Loucy (cell line): Measurements from ENCODE around the gene RBM20.

Source experiments
- H2AFZ ChIP-seq: fragments of 200-600 bp; sonication (generic); 2 replicates; pipeline ENCODE4 v1.6.0; 2016; ENCODE audit warnings: antibody characterized with exemption, mild to moderate bottlenecking, low read length, moderate library complexity
- H3F3A ChIP-seq: fragments of 200-600 bp; 2 replicates; pipeline ENCODE4 v1.6.0; 2016; ENCODE audit warnings: antibody characterized with exemption, low read depth, mild to moderate bottlenecking
- H3K27me3 ChIP-seq: fragments of 200-600 bp; sonication (generic); 2 replicates; pipeline ENCODE4 v1.6.1; 2014; ENCODE audit warnings: low read length, mild to moderate bottlenecking; ENCODE audit not compliant: insufficient read depth, poor library complexity, severe bottlenecking
- H3K36me3 ChIP-seq: fragments of 200-600 bp; sonication (generic); 2 replicates; pipeline ENCODE4 v1.6.1; 2016; ENCODE audit warnings: low read length; ENCODE audit not compliant: insufficient read depth
- H3K4me1 ChIP-seq: fragments of 200-600 bp; sonication (generic); 2 replicates; pipeline ENCODE4 v1.5.1; 2014; ENCODE audit warnings: low read length, mild to moderate bottlenecking; ENCODE audit not compliant: insufficient read depth, poor library complexity, severe bottlenecking
- H3K4me2 ChIP-seq: fragments of 200-600 bp; sonication (generic); 2 replicates; pipeline ENCODE4 v1.6.0; 2014; ENCODE audit warnings: antibody characterized with exemption, low read length, low read depth, mild to moderate bottlenecking; ENCODE audit not compliant: poor library complexity, severe bottlenecking
- H3K4me3 ChIP-seq: fragments of 200-600 bp; sonication (generic); 2 replicates; pipeline ENCODE4 v1.5.1; 2014; ENCODE audit warnings: low read length, mild to moderate bottlenecking, mixed read lengths; ENCODE audit not compliant: poor library complexity, severe bottlenecking
- H3K79me2 ChIP-seq: fragments of 200-600 bp; sonication (generic); 2 replicates; pipeline ENCODE4 v1.6.1; 2014; ENCODE audit warnings: low read length; ENCODE audit not compliant: insufficient read depth
- H3K9ac ChIP-seq: fragments of 200-600 bp; sonication (generic); 2 replicates; pipeline ENCODE4 v1.6.0; 2014; ENCODE audit warnings: mild to moderate bottlenecking, low read depth, low read length, moderate library complexity; ENCODE audit not compliant: poor library complexity, severe bottlenecking
- H3K9me2 ChIP-seq: fragments of 200-600 bp; sonication (generic); replicated peaks from 2 replicates; pipeline ENCODE4 v1.6.1; 2016; ENCODE audit warnings: low read depth, low read length, mixed read lengths
- H3K9me3 ChIP-seq: fragments of 200-600 bp; sonication (generic); 2 replicates; pipeline ENCODE4 v1.6.1; 2014; ENCODE audit warnings: mild to moderate bottlenecking, antibody characterized with exemption, low read length, low read depth; ENCODE audit not compliant: insufficient read depth
- H4K20me1 ChIP-seq: fragments of 200-600 bp; sonication (generic); 2 replicates; pipeline ENCODE4 v1.6.0; 2014; ENCODE audit warnings: antibody characterized with exemption, low read length, mild to moderate bottlenecking; ENCODE audit not compliant: insufficient read depth, poor library complexity, severe bottlenecking
- CTCF ChIP-seq: fragments of 200-600 bp; sonication (generic); conservative IDR thresholded peaks from 2 replicates; pipeline ENCODE4 v1.5.1; 2014; ENCODE audit warnings: mild to moderate bottlenecking, antibody characterized with exemption, low read length
- EZH2phosphoT487 ChIP-seq: fragments of 200-600 bp; IDR thresholded peaks from 2 replicates; pipeline ENCODE4 v1.6.1; 2018; ENCODE audit warnings: antibody characterized with exemption, mild to moderate bottlenecking, moderate library complexity, borderline replicate concordance

Gene RBM20

GRCh38 chr10:110805292-110805691 lies 161.2 kb downstream of the RBM20 start:
- Histone ChIP-seq H3K4me2 (no peak overlapping the region), H3K9ac (no peak overlapping the region), H4K20me1 (no peaks in the 10 kb centered on the region), H2AFZ (no peak overlapping the region), H3F3A (no peaks in the 10 kb centered on the region), H3K4me1 (peaks cover 12% of the 10 kb centered on the region), H3K4me3 (no peak overlapping the region), H3K79me2 (no peaks in the 10 kb centered on the region), H3K9me2 (no peaks in the 10 kb centered on the region), H3K27me3 (no peaks in the 10 kb centered on the region), H3K36me3 (no peaks in the 10 kb centered on the region), H3K9me3 (no peaks in the 10 kb centered on the region)
- TF ChIP-seq EZH2phosphoT487 = no peak
- TF ChIP-seq CTCF = no peak

- Histone ChIP-seq H4K20me1 (no peaks in the 10 kb centered on the region), H3K36me3 (no peaks in the 10 kb centered on the region), H2AFZ (no peak overlapping the region), H3K4me1 (peaks cover 12% of the 10 kb centered on the region), H3K9ac (no peak overlapping the region), H3K4me3 (no peak overlapping the region), H3F3A (no peaks in the 10 kb centered on the region), H3K27me3 (no peaks in the 10 kb centered on the region), H3K79me2 (no peaks in the 10 kb centered on the region), H3K9me2 (no peaks in the 10 kb centered on the region), H3K9me3 (no peaks in the 10 kb centered on the region), H3K4me2 (no peak overlapping the region)
- TF ChIP-seq CTCF = no peak
- TF ChIP-seq EZH2phosphoT487 = no peak
Measured at GRCh38 chr10:110806335-110806734, 162.2 kb downstream of the RBM20 start.

- no peaks in the 10 kb centered on the region for H3K79me2 ChIP-seq
- H3K36me3 ChIP-seq = no peaks in the 10 kb centered on the region
- no peaks in the 10 kb centered on the region for H3K27me3 ChIP-seq
- no peak overlapping the region for H3K4me2 ChIP-seq
- H3F3A ChIP-seq = no peaks in the 10 kb centered on the region
- no peaks in the 10 kb centered on the region for H3K9me2 ChIP-seq
- no peak overlapping the region for H2AFZ ChIP-seq
- H3K4me3 ChIP-seq = no peak overlapping the region
- H3K9ac ChIP-seq = no peak overlapping the region
- no peaks in the 10 kb centered on the region for H4K20me1 ChIP-seq
- peaks cover 12% of the 10 kb centered on the region for H3K4me1 ChIP-seq
- TF ChIP-seq EZH2phosphoT487 (no peak), CTCF (no peak)
- H3K9me3 ChIP-seq = no peaks in the 10 kb centered on the region
Measured at GRCh38 chr10:110808123-110808522, 164.0 kb downstream of the RBM20 start.
